Embryonic facial prominence (tissue), 1 donor: ENCODE data around the gene NR3C2.
"Not testable (repeated sequence)": the region's sequence is repeated elsewhere in the genome, so short reads cannot be mapped to it uniquely, and the experiment has no call there.

Source experiments
- DNase-seq: peaks from one replicate; pipeline ENCODE4 v3.0.0-alpha.2; 2016; ENCODE audit errors: extremely low spot score

NR3C2 gene

GRCh38 chr4:148112231-148112982 is 329.8 kb downstream of the NR3C2 start:
- peak; percentile 16 for DNase-seq

DNA sequence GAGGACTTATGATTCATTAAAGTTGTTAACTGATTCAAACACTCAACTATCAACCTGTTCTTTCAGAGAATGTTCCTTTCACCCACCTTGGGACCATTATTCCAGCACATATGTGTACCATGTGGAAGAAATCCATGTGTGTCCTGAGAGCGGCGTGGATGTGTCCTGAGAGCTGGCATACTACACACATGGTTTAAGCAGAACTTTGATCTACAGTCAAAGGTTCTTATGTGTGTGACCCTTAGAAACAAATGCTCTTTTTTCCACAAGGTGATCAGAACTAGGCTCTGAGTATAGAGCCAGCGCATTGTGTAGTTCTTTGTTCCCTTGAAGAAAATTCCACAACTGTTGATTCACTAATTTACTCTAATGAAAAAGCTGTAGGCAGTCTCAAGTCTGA is 332.0 kb downstream of the NR3C2 start:
- DNase-seq = no peak

GRCh38 chr4:148109216-148109615 is 333.0 kb downstream of the NR3C2 start:
- no peak for DNase-seq

- no peak for DNase-seq
Observed at GRCh38 chr4:148108766-148109165, 333.4 kb downstream of the NR3C2 start.

GRCh38 chr4:148103597-148104355 is 338.4 kb downstream of the NR3C2 start:
- DNase-seq = no peak

DNA sequence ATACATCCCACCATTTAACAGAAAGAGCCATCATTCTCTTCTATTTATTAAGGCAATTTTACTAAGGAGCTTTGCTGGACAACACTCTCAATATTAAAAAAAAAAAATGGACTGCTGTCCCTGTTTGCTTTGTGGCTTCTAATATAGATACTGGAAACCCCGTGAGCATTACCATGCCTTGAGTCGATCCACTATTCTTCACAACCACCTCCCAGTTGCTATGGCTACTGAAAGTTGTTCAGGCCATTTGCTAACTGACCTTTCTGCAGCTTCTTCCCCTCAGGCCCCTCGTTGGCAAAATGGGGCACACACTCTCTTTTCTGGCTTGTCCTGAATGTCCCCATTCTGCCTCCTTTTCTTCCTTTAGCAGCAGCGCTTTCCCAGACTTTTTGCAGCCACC is 340.4 kb downstream of the NR3C2 start:
- no peak for DNase-seq

GRCh38 chr4:148101235-148101634 is 341.0 kb downstream of the NR3C2 start:
- DNase-seq = no peak

DNA sequence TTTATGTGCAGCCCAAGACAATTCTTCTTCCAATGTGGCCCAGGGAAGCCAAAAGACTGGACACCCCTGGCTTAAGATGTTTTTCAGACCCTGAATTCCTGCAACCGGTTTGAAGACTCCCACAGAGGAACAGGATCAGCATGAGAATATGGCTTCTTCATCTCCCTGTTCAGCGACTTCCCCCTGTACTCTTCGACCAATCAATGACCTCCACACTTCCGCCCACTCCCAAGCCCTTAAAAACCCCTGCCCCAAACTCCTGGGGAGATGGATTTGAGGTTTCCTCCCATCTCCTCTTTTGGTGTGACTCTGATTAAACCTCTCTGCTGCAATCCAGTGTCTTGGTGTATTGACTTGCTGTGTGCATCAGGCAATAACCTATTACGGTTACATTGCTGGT is 344.4 kb downstream of the NR3C2 start:
- DNase-seq = no peak

- DNase-seq = no peak
Observed at GRCh38 chr4:148095346-148095923, 346.8 kb downstream of the NR3C2 start.

- no peak for DNase-seq
Observed at GRCh38 chr4:148094149-148094548, 348.1 kb downstream of the NR3C2 start.

DNA sequence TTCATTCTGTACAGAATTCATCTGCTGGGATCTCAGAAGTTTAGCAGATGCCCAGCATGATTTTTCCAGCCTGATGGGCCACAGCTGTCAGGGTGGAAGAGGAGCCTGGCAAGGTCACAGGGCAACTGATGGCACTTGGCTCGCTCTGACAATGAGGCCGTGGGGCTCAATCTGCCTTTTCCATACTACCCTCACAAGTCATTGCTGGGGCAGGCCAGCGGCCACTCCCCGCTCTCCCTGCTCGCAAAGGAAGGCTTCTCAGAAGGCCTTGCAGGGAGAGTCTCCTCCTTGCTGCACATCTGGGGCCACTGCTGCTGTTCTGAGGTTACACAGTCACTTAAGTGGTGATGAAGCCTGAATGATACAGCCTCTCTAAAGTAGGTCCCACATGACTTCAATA is 349.1 kb downstream of the NR3C2 start:
- no peak for DNase-seq

DNA sequence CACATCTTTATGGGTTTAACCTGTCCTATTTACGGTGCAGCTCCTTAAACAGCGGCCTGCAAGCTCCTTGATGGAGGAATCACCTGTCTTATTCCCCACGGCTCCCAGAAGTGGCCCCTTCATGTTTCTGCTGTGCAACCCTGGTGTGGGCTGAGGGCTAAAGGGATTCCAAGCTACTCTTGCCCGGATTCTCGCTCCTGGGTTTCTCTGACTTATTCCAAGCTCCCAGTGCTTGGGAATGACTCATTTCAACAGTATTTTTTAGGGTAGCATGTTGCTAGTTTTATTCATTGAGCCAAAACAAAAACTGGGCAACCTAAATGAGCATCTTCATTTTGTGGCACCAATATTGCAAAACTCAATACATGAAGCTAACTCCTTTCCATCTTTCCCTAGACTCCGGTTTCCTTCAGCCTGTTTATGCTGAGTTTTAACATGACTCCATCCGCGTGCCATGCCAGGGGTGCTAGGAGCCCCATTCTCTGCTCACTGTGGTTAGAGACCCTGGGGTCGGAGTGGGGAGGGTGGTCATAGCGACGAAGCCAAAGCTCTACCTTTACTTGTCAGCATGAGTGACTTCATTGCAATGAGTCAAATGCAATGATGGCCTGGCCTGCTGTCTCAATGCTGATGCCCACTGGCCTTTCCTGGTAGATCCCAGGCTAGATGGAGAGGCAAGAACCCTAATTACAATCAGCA is 349.7 kb downstream of the NR3C2 start:
- DNase-seq = no peak

- DNase-seq = no peak
Observed at GRCh38 chr4:148091896-148092295, 350.3 kb downstream of the NR3C2 start.

DNA sequence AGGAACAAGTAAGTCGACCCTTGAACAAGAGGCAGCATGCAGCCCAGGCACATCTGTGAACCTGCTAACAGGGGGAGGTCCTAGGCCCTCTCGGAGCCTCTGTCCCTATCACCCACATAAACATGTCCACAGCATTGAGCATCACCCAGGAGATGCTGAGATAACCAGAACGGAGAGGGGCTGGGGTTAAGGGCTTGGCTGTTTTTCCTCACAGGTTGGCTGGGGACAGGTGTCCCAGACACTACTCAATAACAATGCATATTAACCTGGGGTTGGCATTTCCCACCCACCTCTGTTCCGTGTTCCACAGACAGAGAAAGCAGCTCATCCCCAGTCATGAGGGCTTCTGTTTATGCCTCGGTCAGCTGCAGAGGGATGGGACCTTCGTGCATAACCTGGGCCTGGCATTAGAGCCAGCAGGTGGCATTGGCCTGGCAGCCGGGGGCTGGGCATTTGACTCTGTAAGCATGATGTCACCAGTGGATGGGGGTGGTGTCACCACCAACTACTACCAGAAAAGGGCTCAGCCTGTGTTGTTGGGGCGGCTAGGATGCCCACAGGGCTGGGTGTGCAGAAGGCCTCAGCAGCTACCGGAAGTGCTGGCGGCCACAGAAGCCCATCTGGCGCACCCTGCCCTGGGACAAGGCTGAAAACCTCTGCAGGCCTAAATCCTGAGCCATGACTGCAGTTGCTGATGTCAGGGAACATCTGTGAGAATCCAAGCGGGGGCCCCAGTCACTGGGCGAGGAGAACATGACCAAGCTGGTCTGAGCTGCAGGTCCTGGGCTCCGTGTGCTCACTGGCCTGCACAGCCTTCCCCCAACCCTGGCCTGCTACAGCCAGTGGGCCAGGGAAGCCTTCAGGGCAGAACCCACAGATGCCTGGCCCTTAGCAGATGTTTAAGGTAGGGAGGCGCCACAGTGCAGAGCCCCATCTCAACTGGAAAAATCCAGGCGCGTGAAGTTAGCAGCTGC is 351.4 kb downstream of the NR3C2 start:
- no peak for DNase-seq

DNA sequence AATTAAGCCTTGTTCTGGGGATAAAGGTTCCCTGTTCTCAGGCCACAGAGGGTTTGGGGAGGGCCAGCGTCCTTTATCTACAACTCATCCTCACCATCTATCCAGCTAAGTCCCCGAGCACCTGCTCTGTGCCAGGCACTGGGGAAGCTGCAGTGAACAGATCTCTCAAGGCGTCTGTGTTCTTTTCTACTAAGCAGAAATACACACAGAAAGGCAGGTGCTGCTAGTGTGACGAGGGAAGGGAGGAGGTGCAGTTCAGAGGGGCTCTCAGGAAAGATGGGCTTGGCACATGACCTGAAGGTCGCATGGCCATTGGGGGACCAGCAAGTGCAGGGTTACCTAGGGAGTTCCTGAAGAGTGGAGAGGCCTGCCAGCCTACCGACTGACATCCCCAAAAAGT is 352.2 kb downstream of the NR3C2 start:
- DNase-seq = no peak

DNA sequence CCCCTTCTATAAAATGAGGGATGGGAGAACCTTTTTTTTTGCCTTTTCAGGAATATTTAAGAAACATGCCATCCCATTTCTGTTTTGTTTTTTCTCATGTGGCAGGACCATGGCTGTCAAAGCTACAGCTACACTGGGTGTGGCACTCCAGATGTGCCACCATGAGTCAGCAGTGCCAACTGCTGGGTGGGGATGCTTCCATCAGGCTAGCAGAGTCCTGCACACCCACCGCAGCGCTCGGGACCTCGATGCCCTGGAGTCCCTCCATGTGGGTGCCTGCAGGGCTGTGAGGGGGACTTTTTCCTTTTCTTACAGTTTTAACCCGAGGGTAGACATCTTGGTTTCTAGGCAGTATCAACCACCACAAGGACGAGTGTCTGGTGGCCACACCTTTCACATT is 352.6 kb downstream of the NR3C2 start:
- no peak for DNase-seq

GRCh38 chr4:148083073-148083472 is 359.1 kb downstream of the NR3C2 start:
- DNase-seq = not testable (repeated sequence)

- DNase-seq = no peak
Observed at GRCh38 chr4:148081745-148082144, 360.5 kb downstream of the NR3C2 start.

DNA sequence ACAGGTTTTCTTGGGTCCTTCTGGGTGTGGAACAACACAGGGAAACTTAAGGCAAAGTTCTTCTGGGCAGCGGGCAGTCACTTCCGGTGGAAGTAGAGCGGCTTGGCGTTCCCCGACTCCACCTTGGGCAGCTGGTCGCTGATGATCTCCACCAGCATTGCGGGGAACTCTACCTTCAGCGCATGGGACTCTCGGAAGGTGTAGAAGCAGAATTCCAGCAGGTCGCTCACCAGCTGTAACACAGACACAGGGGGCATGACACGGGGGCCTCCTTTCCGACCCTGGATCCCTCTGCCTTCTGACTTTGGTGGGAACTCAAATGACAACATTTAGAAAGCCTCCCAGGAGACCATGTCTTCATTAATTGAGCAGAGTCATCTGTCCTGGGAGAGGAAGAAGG is 360.9 kb downstream of the NR3C2 start:
- no peak for DNase-seq

- no peak for DNase-seq
Observed at GRCh38 chr4:148079961-148080360, 362.3 kb downstream of the NR3C2 start.

GRCh38 chr4:148078061-148078460 is 364.2 kb downstream of the NR3C2 start:
- DNase-seq = no peak
